NCI-H345 (cell line): Measurements from ENCODE around the gene AGAP1.

ENCODE experiments used
- DNase-seq: peaks from one replicate; lab custom pipeline; 2025; lab: John Stamatoyannopoulos, UW

AGAP1 gene

DNA sequence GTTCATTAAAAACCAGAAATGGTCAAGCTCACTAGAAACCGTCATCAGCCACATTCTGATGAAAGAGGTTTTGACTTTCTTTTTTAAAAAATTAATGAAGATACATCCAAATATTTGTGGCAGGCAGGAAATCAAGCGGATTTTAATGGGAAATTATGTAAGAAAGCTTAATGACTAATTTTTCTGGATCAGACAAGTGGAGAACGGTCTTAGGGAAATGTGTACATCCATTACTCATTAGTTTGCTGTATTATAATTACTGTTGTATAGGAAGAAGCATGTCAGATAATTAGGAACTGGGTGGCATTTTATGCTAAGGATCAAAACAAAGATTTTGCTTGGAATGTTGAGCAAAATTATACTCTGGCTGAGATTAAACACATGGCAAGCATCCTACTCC lies 39.4 kb downstream of the AGAP1 start:
- no peak for DNase-seq

- no peak for DNase-seq
Observed at GRCh38 chr2:235533616-235534385, 40.0 kb downstream of the AGAP1 start.

DNA sequence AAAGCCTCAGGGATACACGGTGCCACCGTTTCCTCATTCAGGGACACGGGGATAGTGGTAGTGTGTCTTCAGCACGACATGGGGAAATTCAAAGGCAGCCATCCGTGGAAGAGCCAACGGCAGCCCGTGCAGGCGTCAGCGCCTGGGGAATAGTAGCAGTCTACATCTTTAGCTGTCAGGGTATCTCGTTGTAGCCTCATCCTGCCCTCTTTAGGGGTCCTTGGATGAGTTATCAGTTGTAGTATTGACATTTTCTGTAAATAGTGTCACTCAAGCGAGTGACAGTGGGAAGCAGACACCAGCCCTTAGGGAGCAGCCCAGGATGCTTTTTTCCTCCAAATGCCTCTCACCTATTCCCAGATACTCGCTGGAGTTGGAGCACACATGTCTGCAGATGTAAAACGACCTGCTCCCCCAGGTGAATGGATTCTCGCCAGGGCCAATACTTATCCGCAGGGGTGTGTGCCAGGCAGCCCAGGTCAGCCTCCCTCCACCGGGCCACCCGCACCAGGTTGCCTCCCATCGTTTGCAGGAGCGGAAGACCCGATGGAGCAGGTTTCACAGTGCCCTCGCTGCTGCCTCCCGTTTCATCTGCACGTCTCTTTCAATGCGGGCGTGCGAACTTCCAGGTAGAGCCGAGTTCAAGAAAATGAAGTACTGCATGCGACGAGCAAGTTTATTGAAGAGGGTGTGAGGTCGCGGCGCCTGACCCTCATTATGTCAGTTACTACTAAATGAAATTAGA lies 41.0 kb downstream of the AGAP1 start:
- peak; percentile 67 for DNase-seq

DNA sequence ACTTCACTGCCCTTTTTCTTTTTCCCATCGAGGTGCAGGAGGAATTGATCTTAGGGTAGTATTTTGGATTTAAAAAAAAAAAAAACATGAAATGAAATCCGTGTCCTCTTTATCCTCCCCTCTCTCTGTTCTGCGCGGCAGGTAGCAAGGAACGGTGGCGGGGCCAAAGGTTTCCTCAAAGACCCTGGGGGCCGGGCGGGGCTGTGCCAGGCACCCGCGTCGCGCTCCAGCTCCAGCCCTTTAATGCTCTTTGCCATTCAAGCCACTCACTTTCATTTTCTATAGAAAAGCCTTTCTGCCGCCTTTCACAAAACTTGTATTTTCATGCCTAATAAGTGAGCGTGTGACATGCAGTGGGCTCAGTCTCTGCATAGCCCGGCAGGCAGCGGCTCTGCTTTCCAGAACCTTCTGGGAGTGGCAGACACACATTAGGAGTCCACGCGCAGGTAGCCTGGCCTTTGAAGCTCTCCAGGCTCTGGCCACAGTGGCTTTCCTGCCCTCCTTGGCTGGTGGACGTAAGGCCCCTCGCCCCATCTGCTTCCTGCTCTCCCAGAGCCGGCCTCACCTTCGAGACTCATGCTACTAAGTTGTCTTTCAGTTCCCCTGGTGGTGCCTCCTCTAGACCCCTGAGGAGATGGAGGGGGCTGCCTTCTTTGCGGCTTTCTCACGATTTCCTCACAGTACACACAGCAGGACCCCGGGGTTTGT lies 41.7 kb downstream of the AGAP1 start:
- no peak for DNase-seq

DNA sequence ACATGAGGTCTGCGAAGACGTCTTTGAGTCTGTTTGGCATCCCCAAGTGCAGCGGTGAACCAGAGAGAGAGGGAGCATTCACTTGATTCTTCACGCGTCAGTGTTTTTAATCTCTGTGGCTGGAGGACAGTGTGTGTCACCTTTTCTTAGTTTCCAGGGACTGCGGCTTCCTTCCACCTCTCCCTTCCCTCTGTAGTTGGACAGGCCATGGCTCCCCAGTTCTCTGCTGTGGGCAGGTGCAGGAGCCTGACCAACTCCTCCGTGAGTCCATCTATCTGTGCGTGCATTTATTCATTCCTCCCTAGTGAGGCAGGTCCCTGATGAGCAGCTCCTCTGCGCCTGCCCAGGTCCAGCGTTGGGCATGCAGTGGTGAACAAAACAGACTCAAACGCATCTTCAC lies 42.9 kb downstream of the AGAP1 start:
- no peak for DNase-seq

DNA sequence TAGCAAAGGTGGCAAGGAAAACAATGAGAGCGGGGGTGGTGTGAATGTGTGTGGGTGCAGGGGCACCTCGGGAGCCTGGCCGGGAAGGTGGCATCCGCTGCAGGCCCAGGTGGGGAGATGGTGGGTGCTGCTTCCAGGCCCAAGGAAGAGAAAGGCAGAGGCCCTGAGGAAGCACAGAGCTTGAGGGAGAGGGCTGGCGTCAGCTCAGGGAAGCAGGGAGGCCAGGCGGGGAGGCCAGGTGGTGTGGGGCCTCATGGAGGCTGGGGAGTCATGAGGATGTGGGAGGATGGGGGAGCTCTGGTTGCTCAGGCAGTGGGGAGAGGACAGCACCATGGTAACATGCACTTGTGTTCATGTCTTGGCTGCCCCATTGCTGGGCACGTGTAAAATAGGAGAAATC lies 43.3 kb downstream of the AGAP1 start:
- no peak for DNase-seq

DNA sequence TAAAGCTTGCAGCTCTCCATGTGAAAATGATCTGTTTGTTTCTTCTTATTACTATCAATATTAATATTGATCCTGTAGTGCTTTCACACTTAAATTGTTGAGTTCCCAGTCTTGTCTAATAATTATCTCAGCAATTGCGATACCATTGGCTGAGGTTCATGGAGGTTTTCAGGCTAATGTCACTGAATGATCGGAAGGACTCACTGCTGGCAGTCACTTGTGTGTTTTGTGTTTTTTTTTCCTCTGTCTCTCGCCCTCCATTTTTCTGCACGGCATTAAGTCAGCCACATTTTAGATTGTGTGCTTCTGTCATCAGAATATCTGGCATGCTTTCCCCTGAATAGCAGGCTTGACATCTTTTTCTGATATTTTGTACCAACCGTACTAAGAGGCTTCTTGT lies 43.7 kb downstream of the AGAP1 start:
- DNase-seq = no peak

DNA sequence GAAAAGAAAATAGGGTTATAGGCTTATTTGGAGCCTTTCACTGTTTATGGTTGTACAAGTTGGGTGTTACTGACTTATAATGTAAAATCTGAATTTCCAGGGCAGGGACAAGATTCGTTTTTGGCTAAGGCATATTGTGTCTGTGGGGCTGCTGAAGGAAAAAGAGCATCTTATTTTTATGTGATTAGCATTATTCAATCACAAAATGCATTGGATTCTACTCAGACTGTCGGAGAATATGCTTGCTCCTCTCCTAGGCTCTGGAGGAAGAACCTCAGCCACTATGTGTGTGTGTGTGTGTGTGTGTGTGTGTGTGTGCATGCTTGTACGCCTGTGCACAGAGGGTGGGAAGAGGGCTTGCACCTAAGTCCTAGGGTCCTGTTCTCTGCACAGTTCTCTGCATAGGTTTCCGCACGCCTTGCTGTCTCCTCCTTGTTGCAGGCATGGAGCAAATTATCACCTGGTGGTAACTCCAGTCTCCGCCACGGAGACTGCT lies 44.3 kb downstream of the AGAP1 start:
- no peak for DNase-seq

DNA sequence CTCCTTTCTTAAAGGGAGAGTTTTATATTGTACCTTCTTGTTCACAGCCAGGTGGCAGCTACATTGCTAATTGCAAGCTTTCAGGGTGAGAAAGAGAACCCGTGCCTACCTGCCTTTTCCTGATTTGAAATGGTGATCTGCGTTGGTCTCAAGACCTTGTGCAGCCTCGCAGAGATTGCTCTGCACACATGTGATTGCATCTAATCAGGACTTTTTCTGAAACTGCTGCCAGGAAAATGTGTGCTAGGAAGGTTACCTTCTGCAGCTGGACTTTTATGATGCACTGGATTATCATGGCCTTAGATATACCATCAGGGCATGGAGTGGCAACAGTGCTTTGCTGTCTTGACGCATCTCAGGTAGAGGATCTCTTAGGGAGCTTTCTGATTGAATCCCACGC lies 45.1 kb downstream of the AGAP1 start:
- no peak for DNase-seq

GRCh38 chr2:235539773-235540172 lies 45.9 kb downstream of the AGAP1 start:
- no peak for DNase-seq

- no peak for DNase-seq
Observed at GRCh38 chr2:235541016-235541415, 47.2 kb downstream of the AGAP1 start.

DNA sequence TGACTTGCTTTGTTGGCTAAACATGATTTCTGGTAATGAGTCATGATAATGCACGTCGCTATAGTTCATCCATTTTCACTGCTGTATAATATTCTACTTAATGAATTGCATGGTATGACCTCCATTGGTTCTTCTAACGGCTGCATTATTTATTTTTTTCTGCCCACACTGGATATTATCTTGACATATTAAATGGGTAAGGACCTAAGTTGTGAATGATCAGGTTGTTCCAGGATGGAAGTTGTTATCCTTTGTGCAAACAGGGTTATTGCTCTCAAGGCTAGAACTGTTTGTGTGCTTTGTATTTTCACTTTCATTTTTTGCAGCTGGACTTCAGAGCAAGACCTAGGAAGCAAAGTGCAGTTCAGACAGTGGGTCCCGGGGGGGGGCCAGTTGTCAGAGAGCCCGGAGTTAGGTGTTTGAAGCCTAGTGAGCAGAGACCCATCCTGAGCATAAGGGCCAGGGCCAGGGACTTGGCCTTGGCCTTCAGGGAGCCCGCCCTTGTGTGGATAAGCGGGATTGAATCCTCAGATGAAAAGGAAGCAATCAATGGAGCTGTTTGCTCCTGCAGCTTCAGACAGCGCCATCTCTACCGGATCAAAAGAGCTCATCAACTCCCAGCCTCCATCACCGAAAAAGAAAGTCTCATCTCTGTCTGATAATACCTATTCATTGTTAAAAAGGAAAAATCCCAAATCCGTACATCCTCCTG lies 48.2 kb downstream of the AGAP1 start:
- DNase-seq = no peak

DNA sequence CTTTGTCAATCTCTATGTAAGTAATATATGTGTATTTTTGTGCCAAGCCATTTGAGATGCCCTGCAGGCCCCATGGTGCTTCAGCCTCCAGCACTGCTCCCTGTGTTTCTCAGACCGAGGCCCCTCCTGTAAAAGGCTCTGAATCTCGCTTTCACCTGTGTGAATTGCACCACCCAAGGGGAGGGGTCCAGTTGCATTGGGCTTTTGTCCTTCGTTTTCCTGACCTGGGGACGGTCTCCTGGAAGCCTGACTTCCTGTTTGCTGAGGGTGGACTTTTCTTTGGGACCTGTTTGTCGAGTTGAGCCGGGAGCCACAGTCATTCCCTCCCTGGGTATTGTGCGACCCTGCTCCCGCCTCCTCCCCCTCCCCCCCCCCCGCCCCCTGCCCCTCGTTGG lies 48.9 kb downstream of the AGAP1 start:
- no peak for DNase-seq

- DNase-seq = no peak
Observed at GRCh38 chr2:235543128-235543750, 49.4 kb downstream of the AGAP1 start.

- no peak for DNase-seq
Observed at GRCh38 chr2:235543851-235544688, 50.2 kb downstream of the AGAP1 start.

DNA sequence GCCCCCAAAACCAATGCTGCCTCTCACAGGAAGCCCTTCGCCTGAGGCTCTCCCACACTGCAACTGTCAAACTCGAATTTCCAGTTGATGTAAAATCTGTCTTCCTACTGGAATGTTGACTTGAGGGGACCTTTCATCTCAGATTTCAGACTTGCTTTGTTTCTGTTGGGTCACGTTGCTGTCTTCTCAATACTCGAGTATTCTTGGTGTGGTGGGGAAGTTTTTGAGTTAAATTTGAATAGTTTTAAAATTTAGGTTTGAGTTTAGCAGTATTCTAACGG lies 50.8 kb downstream of the AGAP1 start:
- DNase-seq = no peak

GRCh38 chr2:235545339-235546150 lies 51.7 kb downstream of the AGAP1 start:
- no peak for DNase-seq

- no peak for DNase-seq
Observed at GRCh38 chr2:235546151-235546435, 52.2 kb downstream of the AGAP1 start.

DNA sequence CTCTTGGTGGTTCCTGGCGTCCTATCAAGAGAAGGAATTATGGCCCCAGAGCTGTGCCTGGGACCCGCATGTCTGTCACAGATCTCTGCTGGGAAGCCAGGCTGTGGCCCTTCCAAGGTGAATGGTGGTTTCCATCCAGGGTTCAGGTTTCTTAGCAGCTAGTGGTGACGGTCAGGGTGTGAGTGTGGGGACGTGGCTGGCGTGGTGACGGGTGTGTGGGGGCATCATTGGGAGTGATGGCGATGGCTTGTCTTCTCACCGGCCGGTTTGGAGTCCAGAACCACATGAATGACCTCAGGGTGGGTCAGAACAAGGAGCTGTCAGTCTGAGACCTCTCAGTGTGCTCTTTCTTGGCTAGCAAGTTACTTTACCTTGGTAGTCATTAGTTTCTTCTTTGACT lies 52.6 kb downstream of the AGAP1 start:
- no peak for DNase-seq

DNA sequence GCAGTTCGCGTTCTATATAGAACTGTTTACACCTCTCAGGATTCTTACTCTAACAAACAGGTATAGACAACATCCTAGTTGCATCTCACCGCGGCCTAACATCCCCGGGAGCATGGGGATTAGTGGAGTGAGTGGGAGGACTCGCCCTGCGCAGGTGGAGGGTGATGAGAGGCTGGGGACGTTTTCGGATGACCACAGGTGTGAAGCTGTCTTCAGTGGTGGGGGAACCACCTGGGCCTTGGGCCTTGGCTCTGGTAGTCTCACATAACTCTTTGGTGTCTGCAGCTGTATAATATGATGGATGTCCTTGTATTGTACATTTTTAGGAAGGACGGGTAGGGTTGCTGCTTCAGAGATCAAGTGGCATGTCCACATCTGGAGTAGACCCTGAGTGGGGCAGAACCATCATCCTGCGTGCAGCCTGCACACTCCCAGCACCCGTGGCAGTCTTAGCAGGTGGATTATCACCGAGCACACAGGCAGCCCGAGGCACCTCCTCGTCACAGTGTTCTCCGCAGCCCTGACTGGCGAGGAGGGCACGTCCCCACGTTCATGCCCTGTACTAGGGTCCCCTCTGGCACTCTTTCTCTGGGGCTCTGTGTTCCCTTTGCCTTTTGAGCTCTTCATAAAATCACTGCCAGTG lies 56.0 kb downstream of the AGAP1 start:
- no peak for DNase-seq
